ENCODE data around the gene AMMECR1.

The AMMECR1 gene

GRCh38 chrX:110311437-110312230 lies 6.3 kb downstream of the AMMECR1 start:
- no peak for DNase-seq (ENCODE audit: low read depth in 1 of 2, low spot score in 1 of 2)

GRCh38 chrX:110310896-110311295 lies 7.0 kb downstream of the AMMECR1 start:
- peak in 1 of 2 donors; percentile 5 for DNase-seq (ENCODE audit: low read depth in 1 of 2, low spot score in 1 of 2)

GRCh38 chrX:110310000-110310790 lies 7.7 kb downstream of the AMMECR1 start:
- DNase-seq (ENCODE audit: low read depth in 1 of 2, low spot score in 1 of 2) = no peak

- DNase-seq (ENCODE audit: low read depth in 1 of 2, low spot score in 1 of 2) = no peak
Observed at GRCh38 chrX:110308220-110308619, 9.7 kb downstream of the AMMECR1 start.

GRCh38 chrX:110304884-110305283 lies 13.0 kb downstream of the AMMECR1 start:
- no peak for DNase-seq (ENCODE audit: low read depth in 1 of 2, low spot score in 1 of 2)

GRCh38 chrX:110304371-110304770 lies 13.5 kb downstream of the AMMECR1 start:
- DNase-seq (ENCODE audit: low read depth in 1 of 2, low spot score in 1 of 2) = no peak

GRCh38 chrX:110302975-110303374 lies 14.9 kb downstream of the AMMECR1 start:
- no peak for DNase-seq (ENCODE audit: low read depth in 1 of 2, low spot score in 1 of 2)

- no peak for DNase-seq (ENCODE audit: low read depth in 1 of 2, low spot score in 1 of 2)
Observed at GRCh38 chrX:110301194-110301593, 16.7 kb downstream of the AMMECR1 start.

- no peak for DNase-seq (ENCODE audit: low read depth in 1 of 2, low spot score in 1 of 2)
Observed at GRCh38 chrX:110294087-110294486, 23.8 kb downstream of the AMMECR1 start.

GRCh38 chrX:110293658-110294057 lies 24.2 kb downstream of the AMMECR1 start:
- no peak for DNase-seq (ENCODE audit: low read depth in 1 of 2, low spot score in 1 of 2)

GRCh38 chrX:110287605-110288004 lies 30.3 kb downstream of the AMMECR1 start:
- DNase-seq (ENCODE audit: low read depth in 1 of 2, low spot score in 1 of 2) = no peak

- no peak for DNase-seq (ENCODE audit: low read depth in 1 of 2, low spot score in 1 of 2)
Observed at GRCh38 chrX:110286106-110286505, 31.8 kb downstream of the AMMECR1 start.

GRCh38 chrX:110284159-110284558 lies 33.7 kb downstream of the AMMECR1 start:
- no peak for DNase-seq (ENCODE audit: low read depth in 1 of 2, low spot score in 1 of 2)

- DNase-seq (ENCODE audit: low read depth in 1 of 2, low spot score in 1 of 2) = no peak
Observed at GRCh38 chrX:110282922-110283321, 35.0 kb downstream of the AMMECR1 start.

GRCh38 chrX:110281377-110281776 lies 36.5 kb downstream of the AMMECR1 start:
- no peak for DNase-seq (ENCODE audit: low read depth in 1 of 2, low spot score in 1 of 2)

GRCh38 chrX:110280954-110281353 lies 36.9 kb downstream of the AMMECR1 start:
- no peak for DNase-seq (ENCODE audit: low read depth in 1 of 2, low spot score in 1 of 2)

- DNase-seq (ENCODE audit: low read depth in 1 of 2, low spot score in 1 of 2) = no peak
Observed at GRCh38 chrX:110277609-110278008, 40.3 kb downstream of the AMMECR1 start.

- DNase-seq (ENCODE audit: low read depth in 1 of 2, low spot score in 1 of 2) = no peak
Observed at GRCh38 chrX:110276778-110277177, 41.1 kb downstream of the AMMECR1 start.

- DNase-seq (ENCODE audit: low read depth in 1 of 2, low spot score in 1 of 2) = no peak
Observed at GRCh38 chrX:110268886-110269285, 49.0 kb downstream of the AMMECR1 start.

GRCh38 chrX:110268395-110268794 lies 49.5 kb downstream of the AMMECR1 start:
- no peak for DNase-seq (ENCODE audit: low read depth in 1 of 2, low spot score in 1 of 2)

GRCh38 chrX:110267874-110268273 lies 50.0 kb downstream of the AMMECR1 start:
- no peak for DNase-seq (ENCODE audit: low read depth in 1 of 2, low spot score in 1 of 2)

GRCh38 chrX:110265661-110266060 lies 52.2 kb downstream of the AMMECR1 start:
- no peak for DNase-seq (ENCODE audit: low read depth in 1 of 2, low spot score in 1 of 2)

Data from activated CD4-positive, alpha-beta T cell treated with anti-CD3 and anti-CD28 coated beads, Interleukin-2, amount 50 U/mL, for 24 hours (primary cell).